Pulmonary artery endothelial cell (primary cell): ENCODE data around the gene PTPRN2. TPM values are rescaled to one million over a fixed set of nuclear protein-coding genes. Genes with fewer than 3 reads are reported as not detected.
"Not testable (repeated sequence)": the region's sequence is repeated elsewhere in the genome, so short reads cannot be mapped to it uniquely, and the experiment has no call there.

Experiments
- DNase-seq: peaks from one replicate; pipeline ENCODE4 v3.0.0-alpha.2; 2011; ENCODE audit warnings: low read depth, low spot score
- total RNA-seq: library from RNA; depleted of rRNA; stranded (reverse); fragments of >200 nt; gene quantifications from 2 replicates; pipeline ENCODE4 v1.2.3, GENCODE V29; 2014

PTPRN2 gene
- total RNA-seq, 1 donor from 2014 or later, result 0.53 TPM

DNA sequence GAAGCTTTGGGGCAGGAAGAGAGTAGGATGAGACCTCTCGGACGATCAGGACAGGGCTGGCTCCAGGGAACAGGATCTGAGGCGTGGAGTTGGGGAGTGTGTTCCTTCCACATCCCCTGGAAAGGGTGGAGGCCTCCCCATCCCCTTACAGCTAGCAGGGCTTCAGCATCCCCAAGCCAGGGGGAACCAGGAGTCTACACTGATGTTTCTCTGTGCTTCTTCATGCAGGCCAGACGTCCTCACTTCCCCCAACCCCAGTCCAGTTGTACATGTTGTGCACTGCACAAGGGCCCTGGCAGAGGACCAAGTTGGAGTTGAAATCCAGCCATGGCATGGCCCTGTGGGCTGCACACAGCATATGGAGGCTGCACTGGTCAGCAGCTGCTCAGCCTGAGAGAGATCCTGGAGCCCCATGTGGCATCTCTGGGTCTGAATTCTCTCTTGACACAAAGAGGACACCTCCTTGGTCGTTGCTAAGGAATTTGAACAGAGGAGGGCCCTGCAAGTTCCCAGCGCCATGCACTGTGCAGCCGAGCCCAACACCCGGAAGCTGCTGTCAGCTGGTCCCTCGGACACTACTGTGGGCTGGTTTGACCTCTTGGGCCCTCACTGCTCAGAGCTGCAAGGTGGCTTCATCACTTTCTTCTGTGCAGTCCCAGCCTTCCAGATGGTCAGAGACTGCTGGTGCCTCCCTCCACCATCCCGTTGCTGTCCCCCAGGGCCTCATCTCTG is 1069.7 kb downstream of the PTPRN2 start:
- no peak for DNase-seq

DNA sequence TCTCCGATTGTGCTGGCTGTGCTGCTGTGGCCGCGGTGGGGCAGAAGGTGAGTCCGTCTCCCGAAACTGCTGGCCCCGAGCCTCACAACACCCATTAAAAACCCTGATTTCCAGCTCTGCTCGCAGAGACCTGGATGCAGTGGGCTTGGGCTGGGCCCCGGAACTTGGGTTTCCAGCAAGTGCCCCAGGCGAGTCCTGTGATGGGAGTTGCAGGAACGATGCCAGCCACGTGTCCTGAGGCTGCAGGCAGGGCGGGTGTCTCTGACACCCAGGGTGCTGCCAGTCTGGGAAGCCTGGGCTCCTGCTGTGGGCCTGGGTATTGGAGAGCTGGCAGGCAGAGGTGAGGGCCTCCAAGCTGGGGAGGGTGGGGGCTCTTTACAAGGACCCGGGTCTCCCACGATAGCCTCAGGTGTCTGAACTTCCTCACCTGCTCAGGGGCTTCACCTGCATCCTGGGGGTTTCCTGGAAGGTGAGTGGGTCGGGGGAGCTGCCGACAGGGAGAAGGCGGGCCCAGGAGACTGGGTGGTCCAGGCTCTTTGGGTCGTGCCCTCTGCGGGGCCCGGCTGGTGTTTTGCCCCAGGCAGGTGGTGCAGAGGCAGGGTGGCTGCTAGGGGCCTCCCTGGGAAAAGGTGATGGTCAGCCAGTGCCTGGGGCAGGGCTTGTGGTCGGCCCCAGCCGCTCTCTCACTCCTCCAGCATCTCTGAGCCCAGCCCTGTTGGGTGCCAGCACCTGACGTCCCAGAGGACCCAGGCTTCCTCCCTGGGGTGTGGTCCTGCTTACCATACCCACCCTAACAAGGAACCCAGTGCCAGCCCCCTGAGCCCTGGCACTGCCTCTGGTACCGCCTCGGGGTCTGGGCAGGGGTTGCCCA is 1070.5 kb downstream of the PTPRN2 start:
- DNase-seq, result no peak

DNA sequence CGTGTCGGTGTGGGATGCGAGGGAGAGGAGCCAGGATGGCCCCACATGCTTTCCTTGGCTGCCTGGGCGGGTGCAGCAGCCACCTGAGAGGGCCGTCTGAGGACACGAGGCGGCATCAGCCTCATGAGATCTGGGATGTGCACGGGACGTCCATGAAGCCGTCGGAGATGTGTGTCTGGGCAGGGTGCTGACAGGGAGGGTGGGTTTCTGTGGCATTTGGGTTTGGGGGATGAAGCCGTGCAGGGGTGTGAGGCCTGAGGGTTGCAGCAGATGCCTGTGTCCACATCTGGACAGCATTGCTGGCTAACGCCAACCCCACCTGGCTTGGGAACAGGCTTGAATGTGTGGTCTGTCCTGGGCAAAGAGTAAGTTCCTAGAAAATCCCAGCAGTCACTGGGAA is 1071.3 kb downstream of the PTPRN2 start:
- DNase-seq, result no peak

GRCh38 chr7:157515342-157516041 is 1072.1 kb downstream of the PTPRN2 start:
- DNase-seq, result no peak

DNA sequence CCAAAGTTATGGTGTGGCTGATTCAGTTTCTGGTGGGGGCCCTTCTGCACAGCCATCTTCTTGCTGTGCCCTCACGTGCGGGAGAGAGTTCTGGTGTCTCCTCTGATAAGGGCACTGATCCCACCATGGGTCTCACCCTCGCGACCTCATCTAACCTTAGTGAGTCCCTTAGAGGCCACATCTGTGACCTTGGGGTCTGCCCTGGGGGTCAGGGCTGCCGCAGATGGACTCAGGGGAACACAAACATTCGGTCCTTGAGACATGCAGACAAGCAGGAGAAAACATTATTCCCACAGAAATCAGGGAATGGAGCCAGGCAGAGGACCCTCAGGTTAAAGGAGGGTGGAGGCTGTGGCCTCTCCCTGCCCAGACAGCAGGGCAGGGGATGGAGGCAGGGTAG is 1072.9 kb downstream of the PTPRN2 start:
- no peak for DNase-seq

GRCh38 chr7:157514306-157514705 is 1073.3 kb downstream of the PTPRN2 start:
- no peak for DNase-seq

DNA sequence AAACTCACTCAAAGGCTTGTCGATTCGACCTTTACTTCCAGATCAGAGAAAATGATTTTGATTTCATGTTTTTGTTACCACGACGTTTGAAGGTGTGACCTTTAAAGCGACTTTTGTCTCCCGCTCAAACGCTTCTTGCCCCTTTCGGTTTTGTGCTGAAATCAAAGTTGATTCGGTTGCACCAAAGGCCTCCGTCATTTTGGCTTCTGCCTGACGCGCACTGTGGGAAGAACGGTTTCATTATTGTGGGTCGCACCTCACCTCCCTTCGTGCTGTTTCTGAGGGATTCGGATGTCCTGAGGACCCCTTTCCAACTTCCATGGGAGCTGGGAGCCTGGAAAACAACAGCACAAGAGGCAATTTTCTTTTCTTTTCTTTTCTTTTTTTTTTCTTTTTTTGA is 1073.9 kb downstream of the PTPRN2 start:
- no peak for DNase-seq

GRCh38 chr7:157513162-157513621 is 1074.4 kb downstream of the PTPRN2 start:
- DNase-seq, result no peak

- no peak for DNase-seq
These were observed 1078.4 kb downstream of the PTPRN2 start for GRCh38 chr7:157509226-157509625.

DNA sequence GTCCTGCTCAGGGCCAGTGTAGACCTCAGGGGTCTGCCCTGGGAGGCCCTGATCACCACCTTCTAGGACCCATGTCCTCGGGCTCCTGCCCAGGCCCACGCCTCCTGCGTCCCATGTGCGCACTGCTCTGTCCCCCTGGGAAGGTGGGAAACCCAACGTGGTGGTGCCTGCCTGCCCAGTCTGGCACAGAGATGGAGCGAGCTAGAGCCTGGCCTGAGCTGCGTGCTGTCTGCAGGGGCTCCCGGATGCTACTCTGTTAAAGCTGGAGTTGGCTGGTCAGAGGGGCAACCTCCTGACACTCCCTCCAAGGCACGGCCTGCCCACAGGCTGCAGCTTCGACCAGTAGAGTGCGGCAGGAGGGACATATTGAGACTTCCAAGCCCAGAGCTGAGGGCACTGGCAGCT is 1079.1 kb downstream of the PTPRN2 start:
- DNase-seq, result no peak

DNA sequence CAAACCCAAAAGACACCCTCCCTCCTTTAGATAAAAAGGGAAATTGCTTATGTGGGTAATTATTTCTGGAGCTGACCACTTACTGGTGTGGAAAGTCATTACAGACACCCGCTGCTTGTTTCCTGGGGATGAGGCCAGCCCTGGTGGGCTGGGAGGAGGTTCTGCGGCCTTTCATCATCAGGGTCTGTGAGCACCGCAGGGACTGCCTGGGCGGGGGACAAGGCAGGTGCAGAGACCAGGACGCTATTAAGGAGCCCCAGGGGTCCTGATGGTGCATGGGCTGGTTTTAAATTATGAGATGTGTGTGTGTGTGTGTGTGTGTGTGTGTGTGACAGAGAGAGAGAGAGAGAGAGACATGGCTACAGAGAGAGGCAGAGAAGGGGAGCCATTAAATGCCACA is 1079.6 kb downstream of the PTPRN2 start:
- no peak for DNase-seq

GRCh38 chr7:157506268-157506667 is 1081.4 kb downstream of the PTPRN2 start:
- no peak for DNase-seq

GRCh38 chr7:157505646-157506045 is 1082.0 kb downstream of the PTPRN2 start:
- no peak for DNase-seq

- no peak for DNase-seq
These were observed 1084.4 kb downstream of the PTPRN2 start for GRCh38 chr7:157503229-157503628.

GRCh38 chr7:157502701-157503111 is 1084.9 kb downstream of the PTPRN2 start:
- peak; percentile 56 for DNase-seq

GRCh38 chr7:157501581-157501980 is 1086.0 kb downstream of the PTPRN2 start:
- no peak for DNase-seq

DNA sequence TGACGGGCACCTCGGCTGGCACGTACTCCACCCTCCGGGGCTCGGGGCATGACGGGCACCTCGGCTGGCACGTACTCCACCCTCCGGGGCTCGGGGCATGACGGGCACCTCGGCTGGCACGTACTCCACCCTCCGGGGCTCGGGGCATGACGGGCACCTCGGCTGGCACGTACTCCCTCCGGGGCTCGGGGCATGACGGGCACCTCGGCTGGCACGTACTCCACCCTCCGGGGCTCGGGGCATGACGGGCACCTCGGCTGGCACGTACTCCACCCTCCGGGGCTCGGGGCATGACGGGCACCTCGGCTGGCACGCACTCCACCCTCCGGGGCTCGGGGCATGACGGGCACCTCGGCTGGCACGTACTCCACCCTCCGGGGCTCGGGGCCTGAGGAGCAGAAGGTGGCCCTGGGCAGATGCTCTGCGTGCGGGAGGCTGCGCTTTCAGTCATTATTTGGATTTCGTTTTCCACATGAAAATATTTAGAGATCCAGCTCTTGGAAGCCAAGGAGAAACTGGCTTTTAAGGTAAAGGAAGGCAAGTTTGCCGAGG is 1086.6 kb downstream of the PTPRN2 start:
- not testable (repeated sequence) for DNase-seq

DNA sequence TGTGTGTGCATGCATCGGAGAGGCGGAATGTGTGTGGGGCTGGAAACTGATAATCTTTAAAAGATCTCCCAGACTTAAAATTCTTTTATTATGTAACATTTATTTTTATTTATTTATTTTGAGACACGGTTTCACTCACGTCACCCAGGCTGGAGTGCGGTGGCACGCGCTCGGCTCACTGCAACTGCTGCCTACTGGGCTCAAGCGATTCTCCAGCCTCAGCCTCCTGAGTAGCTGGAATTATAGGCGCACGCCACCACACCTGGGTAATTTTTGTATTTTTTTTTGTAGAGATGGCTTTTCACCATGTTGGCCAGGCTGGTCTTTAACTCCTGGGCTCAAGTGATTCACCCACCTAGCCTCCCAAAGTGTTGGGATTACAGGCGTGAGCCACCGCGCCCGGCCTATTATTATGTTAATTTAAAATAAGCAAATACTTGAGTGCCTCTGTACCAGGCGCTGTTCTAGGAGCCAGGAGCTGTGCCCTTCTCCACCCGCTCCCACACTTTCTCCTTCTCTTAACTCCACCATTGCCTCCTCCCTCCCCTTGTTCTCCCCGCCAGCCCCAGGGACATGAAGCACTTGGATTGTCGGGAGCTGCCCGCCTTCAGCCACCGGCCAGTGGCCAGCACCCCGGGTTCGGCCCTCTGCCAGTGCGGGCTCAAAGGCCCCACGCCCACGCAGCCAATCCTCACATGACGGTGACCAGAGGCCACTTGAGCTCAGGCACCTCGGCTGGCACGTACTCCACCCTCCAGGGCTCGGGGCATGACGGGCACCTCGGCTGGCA is 1087.3 kb downstream of the PTPRN2 start:
- DNase-seq, result no peak

DNA sequence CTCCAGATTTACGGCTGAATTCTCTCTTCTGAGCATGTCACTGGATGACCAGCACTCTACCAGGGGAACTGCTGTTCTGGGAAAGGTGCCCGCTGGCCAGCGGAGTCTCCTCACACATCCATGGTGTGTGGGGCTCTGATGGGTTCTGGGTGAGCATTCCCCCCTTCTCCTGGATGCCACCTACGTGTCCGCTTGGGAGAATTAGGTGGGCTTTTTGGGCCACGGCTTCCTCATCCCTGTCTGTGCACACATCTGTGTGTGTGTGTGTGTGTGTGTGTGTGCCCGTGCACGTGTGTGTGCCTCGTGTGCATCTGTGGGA is 1087.8 kb downstream of the PTPRN2 start:
- DNase-seq, result no peak

- DNase-seq, result no peak
These were observed 1088.3 kb downstream of the PTPRN2 start for GRCh38 chr7:157499121-157499834.
